Measurements from ENCODE around the gene MYOG. TPM values are rescaled to one million over a fixed set of nuclear protein-coding genes. Genes with fewer than 3 reads are reported as not detected.

The MYOG gene
- total and polyA plus RNA-seq, 2 experiments from 2014 or later, result not detected

- H3K36me3 ChIP-seq (ENCODE audit: insufficient read depth), result no peaks in the 10 kb centered on the region
- no peaks in the 10 kb centered on the region for H3K79me2 ChIP-seq (replicated peaks; ENCODE audit: insufficient read depth)
- peaks cover 16% of the 10 kb centered on the region; the same call in 1 of the 2 replicates for H3K4me1 ChIP-seq (ENCODE audit: insufficient read depth)
- H3F3A ChIP-seq (replicated peaks; ENCODE audit: low read depth), result no peaks in the 10 kb centered on the region
- no peak overlapping the region for H3K4me2 ChIP-seq
- no peaks in the 10 kb centered on the region for H4K20me1 ChIP-seq (replicated peaks; ENCODE audit: insufficient read depth)
- no peak overlapping the region for H3K4me3 ChIP-seq
- TF ChIP-seq NANOG (IDR thresholded peaks at IDR 0.05; ENCODE audit: borderline replicate concordance) (no peak), CREB1 (CRISPR knock-in tag; IDR thresholded peaks at IDR 0.05; ENCODE audit: low read depth) (no peak), JUNB (IDR thresholded peaks at IDR 0.05; ENCODE audit: unreplicated experiment) (no peak), CTCF (conservative IDR thresholded peaks at IDR 0.05; ENCODE audit: low read depth in 2 of 2) (no peak), ETS1 (IDR thresholded peaks at IDR 0.05) (no peak), ZNF114 (CRISPR knock-in tag; IDR thresholded peaks at IDR 0.05) (no peak), EZH2phosphoT487 (IDR thresholded peaks at IDR 0.05; ENCODE audit: unreplicated experiment) (no peak), STAT1 (IDR thresholded peaks at IDR 0.05; ENCODE audit: unreplicated experiment) (no peak), ZNF462 (CRISPR knock-in tag; IDR thresholded peaks at IDR 0.05) (no peak), ZNF331 (CRISPR knock-in tag; IDR thresholded peaks at IDR 0.05; ENCODE audit: low read depth) (no peak), EZH2 (IDR thresholded peaks at IDR 0.05; ENCODE audit: low read depth, unreplicated experiment) (no peak), POLR2AphosphoS5 (IDR thresholded peaks at IDR 0.05; ENCODE audit: low read depth) (no peak), REST (IDR thresholded peaks at IDR 0.05; ENCODE audit: unreplicated experiment) (no peak)
- Mint-ChIP-seq H3K9me3 (no peaks in the 10 kb centered on the region; the same call in 2 of the 3 replicates), H3K36me3 (ENCODE audit: low read depth) (no peaks in the 10 kb centered on the region), H3K4me1 (peaks cover 25% of the 10 kb centered on the region), H3K27me3 (ENCODE audit: insufficient read depth, low read depth, poor library complexity) (peaks cover 19% of the 10 kb centered on the region), H3K4me3 (no peak overlapping the region), H3K27ac (no peak overlapping the region)
- ATAC-seq (no peak), DNase-seq (ENCODE audit: low spot score) (no peak)
- no peaks in the 10 kb centered on the region for H3K27me3 ChIP-seq (ENCODE audit: insufficient read depth)
- no peak overlapping the region for H3K27ac ChIP-seq (ENCODE audit: low read depth)
- no peaks in the 10 kb centered on the region for H3K9me2 ChIP-seq (ENCODE audit: insufficient read depth)
- H2AFZ ChIP-seq, result no peak overlapping the region
Measured at GRCh38 chr1:203037509-203038190, 48.2 kb downstream of the MYOG start.
